EL (cell line): ENCODE measurements around the gene PLCB3.

ENCODE experiments used
- DNase-seq: peaks from one replicate; pipeline ENCODE4 v3.0.0-alpha.2; 2016

The PLCB3 gene

DNA sequence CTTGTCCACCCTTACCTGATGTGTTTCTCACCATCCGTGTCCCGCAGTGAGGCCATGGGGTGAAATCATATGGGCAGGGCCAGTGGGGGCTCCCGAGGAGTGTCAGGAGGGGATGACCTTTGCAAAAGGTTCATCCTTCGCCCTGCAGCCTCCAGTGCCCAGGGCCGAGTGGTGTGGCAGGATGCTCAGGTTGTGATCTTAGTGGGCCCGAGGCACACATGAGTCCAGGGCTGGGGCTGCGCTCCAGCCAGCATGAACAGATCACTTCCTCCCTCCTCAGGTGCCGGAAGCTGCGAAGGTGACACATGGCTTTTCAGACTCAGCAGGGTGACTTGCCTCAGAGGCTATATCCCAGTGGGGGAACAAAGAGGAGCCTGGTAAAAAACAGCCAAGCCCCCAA is 13.3 kb upstream of the PLCB3 start:
- DNase-seq: no peak

- DNase-seq: no peak
Observed at GRCh38 chr11:64238999-64239398, 12.3 kb upstream of the PLCB3 start.

GRCh38 chr11:64239662-64240434 is 11.5 kb upstream of the PLCB3 start:
- no peak for DNase-seq

DNA sequence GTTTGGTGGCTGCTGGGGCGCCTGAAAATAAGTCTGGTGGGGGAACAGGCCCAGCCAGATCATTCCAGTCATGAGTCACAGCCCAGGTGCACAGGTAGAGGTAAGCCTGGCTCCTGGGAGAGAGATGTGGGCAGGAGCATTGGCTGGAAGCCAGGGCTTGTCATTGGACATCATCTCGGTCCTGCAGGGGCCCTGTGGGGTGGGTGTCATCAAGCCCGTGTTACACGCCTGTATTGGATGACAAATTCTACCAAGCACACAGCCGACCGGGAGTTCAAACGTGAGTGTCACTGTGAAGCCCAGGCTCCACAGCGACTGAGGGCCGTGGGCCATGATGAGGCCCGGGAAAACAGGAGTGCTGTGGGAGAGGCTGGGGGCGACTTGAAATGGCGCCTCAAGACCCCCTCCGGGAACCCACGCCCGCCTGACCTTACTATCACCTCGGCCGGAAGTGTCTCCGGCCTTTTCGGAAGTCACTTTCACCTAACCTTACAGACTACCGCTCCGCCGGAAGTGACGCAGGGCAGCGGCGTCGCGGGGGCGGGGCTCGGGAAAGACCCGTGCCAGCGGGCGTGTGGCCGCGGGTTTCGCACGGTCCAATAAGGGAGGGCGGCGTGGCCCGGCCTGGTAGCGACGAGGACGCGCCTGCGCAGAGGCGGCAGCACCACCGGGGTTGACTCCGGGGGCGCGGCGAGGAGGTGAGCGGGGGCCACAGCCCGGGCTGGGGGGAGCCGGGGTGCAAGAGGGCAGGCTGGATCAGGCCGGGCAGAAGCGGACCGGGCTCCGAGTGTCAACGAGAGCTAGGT is 10.7 kb upstream of the PLCB3 start, which contains the start of gene FKBP2:
TSS of gene FKBP2 (plus strand) at position 661 of the 806 bp plus-strand sequence. CDS start 1,293 bp downstream, outside the sequence.
- DNase-seq: peak; percentile 97

GRCh38 chr11:64241241-64241490 is 10.2 kb upstream of the PLCB3 start:
- DNase-seq: peak; percentile 99

GRCh38 chr11:64241491-64242374 is 9.6 kb upstream of the PLCB3 start:
- DNase-seq: peak; percentile 71

DNA sequence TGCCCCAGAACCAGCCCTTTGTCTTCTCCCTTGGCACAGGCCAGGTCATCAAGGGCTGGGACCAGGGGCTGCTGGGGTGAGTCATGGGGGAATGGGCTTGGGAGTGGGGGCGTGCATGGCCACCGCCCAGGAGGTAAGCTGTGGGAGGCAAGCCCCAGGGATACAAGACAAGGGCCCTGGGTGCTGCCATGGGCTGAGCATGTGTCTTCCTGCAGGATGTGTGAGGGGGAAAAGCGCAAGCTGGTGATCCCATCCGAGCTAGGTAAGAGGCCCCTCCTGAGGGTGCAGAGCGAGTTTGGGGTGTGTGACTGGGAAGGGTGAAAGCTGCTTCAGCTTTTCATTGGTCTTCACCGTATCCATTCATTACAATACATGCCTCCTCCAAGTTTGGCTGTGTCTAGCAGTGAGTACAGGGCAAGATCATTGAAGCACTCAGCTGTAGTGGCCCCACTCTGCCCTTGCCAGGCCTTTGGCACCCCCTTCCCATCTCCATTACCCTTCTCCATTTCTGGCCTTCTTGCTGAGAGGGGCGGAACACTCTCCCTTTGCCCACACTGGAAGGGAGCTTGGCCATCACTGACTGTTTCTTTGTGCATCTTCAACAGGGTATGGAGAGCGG is 8.0 kb upstream of the PLCB3 start:
- peak; percentile 21 for DNase-seq

GRCh38 chr11:64244107-64244506 is 7.2 kb upstream of the PLCB3 start:
- DNase-seq: no peak

- no peak for DNase-seq
Observed at GRCh38 chr11:64244966-64245365, 6.4 kb upstream of the PLCB3 start.

DNA sequence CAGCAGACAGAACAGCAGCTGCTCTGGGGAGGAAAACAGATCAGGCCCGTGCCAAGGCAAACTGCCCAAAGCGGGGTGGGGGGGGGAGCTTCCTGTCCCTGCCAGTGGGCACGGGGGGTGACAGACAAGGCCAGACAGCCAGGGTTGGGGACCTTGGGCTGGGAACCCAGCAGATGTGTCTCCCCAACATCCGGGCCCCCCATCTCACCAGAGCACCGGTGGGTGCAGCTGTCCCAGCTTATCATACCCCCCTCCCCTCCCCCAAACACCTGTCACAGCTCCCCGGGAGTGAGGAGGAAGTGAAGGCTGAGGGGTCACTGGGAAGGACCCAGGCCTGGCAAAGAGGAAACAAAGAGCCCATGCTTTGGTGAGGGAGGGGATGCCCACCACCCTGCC is 5.9 kb upstream of the PLCB3 start:
- peak; percentile 52 for DNase-seq

DNA sequence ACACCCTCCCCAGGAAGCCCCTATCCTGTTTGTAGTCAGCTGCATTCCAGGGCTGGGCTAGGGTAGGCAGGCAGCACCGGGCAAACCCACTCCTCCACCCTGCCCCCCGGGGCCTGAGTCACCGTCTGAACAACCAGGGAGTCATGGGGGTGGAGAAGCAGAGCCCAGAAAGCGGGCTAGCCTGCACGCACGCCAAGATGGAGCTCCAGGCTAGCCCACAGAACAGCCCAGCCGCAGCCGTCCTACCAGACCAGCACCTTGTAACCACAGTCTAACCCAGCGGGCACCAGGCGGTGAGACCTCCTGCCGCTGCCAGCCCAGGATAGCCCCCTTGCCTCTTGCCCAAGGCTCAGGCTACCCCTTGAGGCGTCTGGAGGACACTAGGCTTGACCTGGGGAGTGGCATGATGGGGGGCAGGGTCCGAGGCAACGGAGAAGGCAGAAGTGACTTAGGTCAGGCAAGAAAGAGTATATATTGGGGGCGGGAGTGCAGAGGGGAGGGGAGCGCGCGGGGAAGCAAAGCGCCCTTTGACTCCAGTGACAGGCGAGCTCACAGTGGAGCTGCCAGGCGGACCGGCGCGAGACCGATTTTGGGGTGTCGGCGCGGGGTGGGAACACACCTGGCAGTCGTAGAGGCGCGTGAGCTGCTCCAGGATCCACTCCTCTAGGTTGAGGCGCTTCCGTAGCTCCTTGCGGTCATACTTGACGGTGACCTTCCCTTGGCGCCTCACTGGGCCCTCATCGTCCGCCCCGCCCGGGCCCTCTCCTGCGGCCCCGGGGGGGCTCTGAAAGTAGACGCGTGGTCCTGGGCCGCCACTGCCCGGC is 5.3 kb upstream of the PLCB3 start:
- peak; percentile 98 for DNase-seq

DNA sequence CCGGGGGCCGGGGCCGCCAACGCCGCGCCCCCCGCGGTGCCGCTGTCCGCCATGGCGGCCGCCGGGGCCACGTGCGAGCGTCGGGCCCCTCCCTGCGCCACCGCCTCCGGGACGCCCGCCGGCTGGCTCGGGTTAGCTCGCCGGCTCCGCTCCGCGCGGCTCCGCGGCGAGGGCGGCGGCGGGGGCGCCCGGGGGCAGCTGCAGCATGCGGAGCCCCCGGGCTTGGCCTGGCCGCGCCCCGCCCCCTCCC is 4.8 kb upstream of the PLCB3 start:
- peak; percentile 17 for DNase-seq

GRCh38 chr11:64246871-64247728 is 4.2 kb upstream of the PLCB3 start, which contains the start of gene PPP1R14B:
Gene PPP1R14B (minus strand): TSS chr11:64246943. CDS start chr11:64246673, 270 bp downstream.
- DNase-seq: peak; percentile 86

DNA sequence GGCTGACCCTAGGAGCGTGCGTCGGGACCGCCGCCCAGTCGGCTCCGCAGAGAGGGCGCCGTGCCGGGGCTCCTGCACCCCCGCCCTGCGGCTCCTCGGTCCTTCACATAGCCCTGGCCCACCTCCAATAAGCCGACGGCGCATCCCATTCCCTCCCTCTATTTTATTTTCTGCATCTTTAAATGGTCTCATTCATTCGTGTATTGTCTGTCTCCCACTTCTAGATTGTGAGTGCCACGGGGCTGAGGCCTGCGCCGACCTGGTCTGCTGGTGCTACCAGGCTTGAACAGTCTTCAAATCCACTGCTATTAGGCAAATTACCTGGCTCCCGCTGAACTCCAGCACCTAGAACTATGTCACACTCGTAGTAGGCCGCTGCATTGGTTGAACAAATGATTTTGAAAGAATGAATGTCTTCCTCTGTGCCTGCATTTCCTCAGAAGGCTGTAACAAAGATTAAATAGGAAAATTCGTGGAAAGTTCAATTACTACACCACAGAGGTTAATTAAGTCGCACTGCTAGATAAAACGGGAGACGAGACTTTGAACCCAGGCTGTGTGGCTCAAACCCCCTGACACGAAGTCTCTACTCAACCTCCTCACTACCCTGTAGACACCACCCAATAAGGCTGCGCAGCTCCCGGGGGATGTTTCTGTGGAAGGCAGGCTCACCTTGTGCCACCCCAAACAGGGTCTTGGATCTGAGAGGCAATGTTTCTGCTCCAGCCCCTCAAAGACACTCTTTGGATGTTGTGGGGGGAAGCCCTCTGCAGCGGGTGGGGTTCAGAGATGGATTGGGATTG is 3.4 kb upstream of the PLCB3 start:
- no peak for DNase-seq

- DNase-seq: no peak
Observed at GRCh38 chr11:64248578-64248977, 2.8 kb upstream of the PLCB3 start.

DNA sequence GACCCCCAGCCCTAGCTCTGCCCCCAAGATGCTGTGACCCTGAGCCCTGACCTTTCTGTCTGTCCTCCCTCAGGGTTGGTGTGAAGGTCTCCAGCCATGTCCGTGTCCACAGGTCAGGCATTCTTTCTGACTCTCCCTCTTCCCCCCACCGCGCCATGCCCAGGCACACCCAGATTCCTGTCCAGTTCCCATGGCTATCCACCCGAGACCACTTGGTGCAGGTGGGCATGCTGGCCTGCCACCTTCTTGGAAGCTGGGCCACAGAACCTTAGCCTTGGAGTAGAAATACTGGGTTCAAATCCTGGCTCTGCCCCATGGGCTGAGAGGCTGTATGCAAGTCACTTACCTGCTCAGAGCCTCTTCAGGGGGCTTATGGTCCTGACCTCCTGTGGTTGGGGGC is 2.3 kb upstream of the PLCB3 start:
- no peak for DNase-seq

DNA sequence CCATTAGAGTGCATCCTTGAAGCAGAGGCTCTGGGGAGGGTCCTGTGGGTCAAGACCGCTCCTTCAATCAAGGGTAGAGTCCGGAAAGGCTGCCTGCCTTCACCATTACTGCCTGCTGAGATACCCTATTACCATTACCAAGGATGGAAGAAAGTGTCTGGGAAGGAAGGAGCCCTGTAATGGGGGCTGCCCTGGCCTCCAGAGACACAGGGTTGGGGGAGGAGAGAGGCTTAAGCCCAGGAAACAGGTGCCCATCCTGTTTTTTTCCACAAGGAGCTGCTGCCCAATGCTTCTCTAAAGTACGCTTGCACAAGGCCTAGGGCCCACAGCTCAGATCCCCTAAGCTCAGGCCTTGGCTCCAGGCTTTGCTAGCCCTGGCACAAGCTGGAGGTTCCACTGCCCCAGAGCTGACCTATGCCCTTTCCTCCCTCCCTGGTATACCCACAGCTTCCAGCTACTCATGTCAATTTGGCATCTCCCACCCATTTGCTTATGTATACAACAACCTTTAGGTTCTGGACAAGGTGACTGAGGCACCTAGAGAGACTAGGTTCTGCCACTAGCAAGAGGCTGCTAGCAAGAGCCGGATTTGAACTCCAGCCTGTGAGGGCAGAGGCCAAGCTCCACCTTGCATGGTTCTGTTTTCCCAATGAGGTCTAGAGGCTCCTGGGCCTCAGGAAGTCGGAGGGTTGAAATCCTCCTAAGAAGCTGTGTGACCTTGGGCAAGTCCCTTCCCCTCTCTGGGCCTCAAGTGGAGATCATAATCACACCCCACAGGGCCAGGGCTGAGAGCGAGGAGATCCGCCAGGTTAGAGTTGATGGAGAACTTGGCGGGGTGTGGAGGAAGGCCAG is 1.5 kb upstream of the PLCB3 start:
- DNase-seq: no peak

DNA sequence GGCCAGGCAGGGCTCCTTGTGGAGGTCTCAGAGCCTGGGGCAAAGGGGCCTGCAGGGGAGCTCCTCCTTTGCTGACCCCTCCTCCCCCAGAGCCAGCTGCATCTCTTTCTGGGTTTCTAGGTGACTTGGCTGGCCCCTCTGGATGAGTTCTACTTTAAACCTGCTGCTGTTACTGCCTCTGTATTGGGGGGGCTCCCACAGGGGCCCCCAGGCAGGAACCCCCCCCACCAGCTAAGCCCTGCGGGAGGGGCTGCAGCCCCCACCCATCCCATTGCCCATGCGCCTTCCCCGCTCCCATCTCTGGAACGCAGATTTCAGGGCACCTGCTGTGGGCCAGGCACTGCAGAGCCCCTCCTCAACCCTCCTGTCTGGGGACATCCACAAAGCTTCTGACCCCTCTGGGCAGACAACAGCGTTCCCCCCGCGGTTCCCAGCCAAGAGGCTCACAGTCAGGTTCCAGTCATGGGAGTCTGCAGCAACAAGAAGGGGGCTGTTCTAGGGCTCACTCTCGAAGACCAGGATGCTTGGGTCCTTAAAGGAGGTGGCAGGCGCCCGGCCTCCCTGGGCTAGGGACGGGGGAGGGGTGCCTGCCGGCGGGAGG is 815 bp upstream of the PLCB3 start:
- peak; percentile 24 for DNase-seq

DNA sequence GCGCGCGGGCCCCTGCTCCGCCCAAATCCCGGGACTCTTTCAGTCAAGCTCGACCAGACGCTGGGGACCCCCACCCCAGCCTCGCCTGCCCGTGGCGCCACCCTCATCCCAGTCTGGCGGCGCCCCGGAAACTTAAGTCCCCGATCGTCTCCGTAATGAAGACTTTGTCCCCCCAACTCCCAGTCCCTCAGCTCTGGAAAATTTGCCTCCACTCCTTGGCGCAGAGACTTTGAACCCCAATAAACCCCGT is 348 bp downstream of the PLCB3 start:
- DNase-seq: no peak
